ENCODE measurements around the gene MYO3A. TPM values are rescaled to one million over a fixed set of nuclear protein-coding genes. Genes with fewer than 3 reads are reported as not detected.

The MYO3A gene
- total and polyA plus RNA-seq, 2 of the 4 experiments (the other 2 are of a cell fraction): not detected

- H3K79me1 ChIP-seq (ENCODE audit: low read depth in 1 of 2, low read length in 2 of 2): no peaks in the 10 kb centered on the region
- no peak overlapping the region for H3K56ac ChIP-seq (ENCODE audit: extremely low read depth, insufficient read depth, low read length)
- no peak overlapping the region for H4K5ac ChIP-seq (ENCODE audit: low read depth, low read length)
- in situ Hi-C loops (cut with MboI; ENCODE audit: low sequenced_read_pairs): no loop called here
- ChIA-PET CTCF (no interaction called here), POLR2A (ENCODE audit: unreplicated experiment) (no interaction called here)
- no peak overlapping the region for H3K4ac ChIP-seq (ENCODE audit: low read depth, low read length)
- H2AK9ac ChIP-seq (replicated peaks; ENCODE audit: low read depth, low read length, poor library complexity): no peak overlapping the region
- no peaks in the 10 kb centered on the region for H3K27me3 ChIP-seq (ENCODE audit: control insufficient read depth, insufficient read depth, low read length)
- TF ChIP-seq POLR2A (IDR thresholded peaks at IDR 0.05; ENCODE audit: low read depth, low read length) (no peak), MAZ (IDR thresholded peaks at IDR 0.05; ENCODE audit: borderline replicate concordance, low read depth, low read length) (no peak)
- H3K9ac ChIP-seq (ENCODE audit: low read depth, low read length): no peak overlapping the region
- BruUV-seq (replicated peaks): no TSS peak
- no peak overlapping the region for H2AK5ac ChIP-seq (ENCODE audit: low read depth, low read length)
- no peak overlapping the region for H2AFZ ChIP-seq (replicated peaks; ENCODE audit: low read length, poor library complexity)
- ATAC-seq (ENCODE audit: low read depth) (no peak), DNase-seq (no peak)
- H4K91ac ChIP-seq (ENCODE audit: insufficient read depth, low read depth, low read length): no peak overlapping the region
- H4K20me1 ChIP-seq (ENCODE audit: insufficient read depth, low read length): no peaks in the 10 kb centered on the region
- H3K4me3 ChIP-seq (ENCODE audit: insufficient read depth, low read depth, low read length): no peak overlapping the region
- no peak overlapping the region for H2BK5ac ChIP-seq (ENCODE audit: low read depth, low read length, poor library complexity, severe bottlenecking)
- intact Hi-C loops (cut with micrococcal nuclease): no loop called here
- no peak overlapping the region for H2BK15ac ChIP-seq (ENCODE audit: low read depth, low read length)
- H3K4me2 ChIP-seq (ENCODE audit: low read depth, low read length): no peak overlapping the region
- H3K18ac ChIP-seq (ENCODE audit: low read depth, low read length): no peak overlapping the region
- dilution Hi-C loops (cut with HindIII; ENCODE audit: low sequenced_read_pairs, unreplicated experiment): no loop called here
- no peak overlapping the region for H2BK20ac ChIP-seq (ENCODE audit: low read depth, low read length)
- H3K4me1 ChIP-seq (ENCODE audit: control insufficient read depth, insufficient read depth, low read length): no peaks in the 10 kb centered on the region
- no peak overlapping the region for H3K23ac ChIP-seq (ENCODE audit: low read depth, low read length)
- no peak overlapping the region for H2BK120ac ChIP-seq (ENCODE audit: low read depth, low read length)
- H3K9me3 ChIP-seq (ENCODE audit: control insufficient read depth, insufficient read depth, low read length): no peaks in the 10 kb centered on the region
- H3K27ac ChIP-seq (ENCODE audit: insufficient read depth, low read length): no peak overlapping the region
- H3K36me3 ChIP-seq (ENCODE audit: control insufficient read depth, insufficient read depth, low read length): no peaks in the 10 kb centered on the region
- H4K8ac ChIP-seq (ENCODE audit: low read depth in 2 of 2, low read length in 2 of 2): no peak overlapping the region
- H3K9me1 ChIP-seq (ENCODE audit: insufficient read depth, low read length): no peaks in the 10 kb centered on the region
- H3K14ac ChIP-seq (replicated peaks; ENCODE audit: low read depth, low read length): no peak overlapping the region
Observed at GRCh38 chr10:26064106-26064505, 130.1 kb downstream of the MYO3A start.
